GM12874 (cell line): ENCODE results near the gene FARS2.

Source experiments
- TF ChIP-seq, protein P1 (sequence below): IDR thresholded peaks from 2 replicates; pipeline ENCODE4 v1.5.1; 2011; ENCODE audit warnings: low read depth, mild to moderate bottlenecking, control low read depth, low read length, moderate library complexity; ENCODE audit not compliant: insufficient read depth

FARS2 gene

DNA sequence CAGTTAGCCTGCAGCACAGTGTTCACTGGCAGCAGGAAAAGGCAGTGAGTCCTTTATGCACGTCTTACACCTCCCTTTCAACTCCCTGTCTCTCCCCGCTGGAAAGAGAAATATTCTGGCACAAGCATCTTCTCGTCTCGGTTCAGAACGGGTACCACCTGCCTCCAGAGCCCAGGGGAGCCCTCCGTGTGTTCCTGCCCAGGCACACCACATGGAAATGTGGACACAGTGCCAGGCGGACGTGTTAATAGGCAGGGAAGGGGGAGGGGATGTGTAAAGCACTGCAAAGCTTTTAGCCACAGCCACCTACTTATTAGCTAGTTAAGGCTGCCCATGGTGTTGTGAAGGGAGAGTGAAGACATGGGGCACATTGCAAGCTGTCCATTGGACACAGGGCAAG is 219.7 kb downstream of the FARS2 start:
- TF ChIP-seq, protein P1, sequence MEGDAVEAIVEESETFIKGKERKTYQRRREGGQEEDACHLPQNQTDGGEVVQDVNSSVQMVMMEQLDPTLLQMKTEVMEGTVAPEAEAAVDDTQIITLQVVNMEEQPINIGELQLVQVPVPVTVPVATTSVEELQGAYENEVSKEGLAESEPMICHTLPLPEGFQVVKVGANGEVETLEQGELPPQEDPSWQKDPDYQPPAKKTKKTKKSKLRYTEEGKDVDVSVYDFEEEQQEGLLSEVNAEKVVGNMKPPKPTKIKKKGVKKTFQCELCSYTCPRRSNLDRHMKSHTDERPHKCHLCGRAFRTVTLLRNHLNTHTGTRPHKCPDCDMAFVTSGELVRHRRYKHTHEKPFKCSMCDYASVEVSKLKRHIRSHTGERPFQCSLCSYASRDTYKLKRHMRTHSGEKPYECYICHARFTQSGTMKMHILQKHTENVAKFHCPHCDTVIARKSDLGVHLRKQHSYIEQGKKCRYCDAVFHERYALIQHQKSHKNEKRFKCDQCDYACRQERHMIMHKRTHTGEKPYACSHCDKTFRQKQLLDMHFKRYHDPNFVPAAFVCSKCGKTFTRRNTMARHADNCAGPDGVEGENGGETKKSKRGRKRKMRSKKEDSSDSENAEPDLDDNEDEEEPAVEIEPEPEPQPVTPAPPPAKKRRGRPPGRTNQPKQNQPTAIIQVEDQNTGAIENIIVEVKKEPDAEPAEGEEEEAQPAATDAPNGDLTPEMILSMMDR = no peak

DNA sequence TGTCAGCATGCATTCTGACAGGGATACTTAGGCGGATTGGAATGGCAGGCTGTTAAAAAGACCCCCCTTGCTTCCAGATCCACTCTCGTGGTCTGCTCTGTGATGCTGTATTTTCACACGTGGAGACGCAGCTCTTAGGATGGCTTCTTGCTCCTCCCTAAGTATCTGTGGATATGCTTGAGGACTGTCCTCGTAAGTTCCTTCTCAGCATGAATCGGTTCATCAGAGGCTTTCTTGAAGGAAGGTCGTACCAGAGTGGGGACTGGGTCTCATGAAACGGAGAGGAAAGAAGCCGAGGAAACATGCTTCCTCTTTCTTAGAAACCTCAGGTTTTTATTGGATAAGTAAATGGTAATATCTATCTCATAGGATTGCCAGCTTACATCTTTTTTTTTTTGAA is 220.4 kb downstream of the FARS2 start:
- TF ChIP-seq, protein P1 = no peak

DNA sequence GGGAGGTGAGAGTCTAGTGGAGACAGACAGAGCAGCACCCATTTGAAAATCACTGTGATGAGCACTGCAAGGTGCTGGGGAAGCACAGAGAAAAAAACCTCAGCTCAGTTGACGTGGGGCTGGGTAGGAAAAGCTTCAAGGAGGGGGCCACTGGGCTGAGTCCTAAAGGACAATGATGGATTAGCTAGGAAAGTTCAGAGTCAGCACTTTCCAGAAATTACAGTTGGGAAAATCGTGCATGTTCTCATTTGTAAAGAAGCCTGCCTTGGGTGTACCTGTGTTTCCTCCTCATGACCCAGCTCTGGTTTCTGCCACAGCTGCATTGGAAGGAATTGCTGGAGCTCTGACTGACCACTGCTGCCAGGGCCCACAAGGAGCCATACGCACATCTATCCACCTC is 221.3 kb downstream of the FARS2 start:
- TF ChIP-seq, protein P1 = no peak

DNA sequence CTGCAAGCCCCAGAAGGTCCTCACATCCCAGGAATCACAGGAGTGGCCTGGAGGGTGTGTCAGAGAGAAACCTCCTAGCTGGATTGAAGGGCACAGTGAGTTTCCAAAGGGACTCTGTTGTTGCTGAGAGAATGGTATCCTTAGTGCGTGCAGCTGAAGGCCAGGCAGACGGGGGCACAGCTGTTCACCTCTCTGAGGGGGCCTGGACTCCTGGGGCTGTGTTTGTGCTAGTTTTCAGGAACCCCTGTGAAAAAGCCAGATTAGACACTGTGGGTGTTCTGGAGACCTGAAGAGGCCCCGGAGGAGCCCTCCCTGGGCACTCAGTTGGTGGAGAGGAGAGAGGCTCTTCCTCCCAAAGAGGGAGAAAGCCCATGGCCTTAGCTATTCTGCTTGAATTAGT is 223.4 kb downstream of the FARS2 start:
- TF ChIP-seq, protein P1 = no peak

DNA sequence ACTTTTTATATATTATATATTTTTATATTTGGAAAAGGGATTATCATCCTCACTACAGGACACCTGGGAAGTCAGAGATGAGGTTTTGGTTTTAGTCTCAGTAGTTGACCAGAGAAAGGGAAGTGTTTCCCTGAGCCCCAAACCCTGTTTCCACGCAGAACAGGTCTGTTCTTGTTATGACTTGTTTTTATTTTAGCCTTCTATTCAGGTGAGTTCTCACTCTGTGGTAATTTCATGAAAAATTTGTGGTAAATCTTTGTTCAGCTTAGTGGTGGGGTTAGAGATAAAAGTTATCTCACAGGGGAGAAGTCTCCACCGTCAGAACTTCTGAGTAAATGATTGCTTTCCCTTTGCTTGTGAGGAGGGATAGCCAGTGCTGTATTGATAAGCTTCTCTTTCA is 224.9 kb downstream of the FARS2 start:
- TF ChIP-seq, protein P1 = no peak

DNA sequence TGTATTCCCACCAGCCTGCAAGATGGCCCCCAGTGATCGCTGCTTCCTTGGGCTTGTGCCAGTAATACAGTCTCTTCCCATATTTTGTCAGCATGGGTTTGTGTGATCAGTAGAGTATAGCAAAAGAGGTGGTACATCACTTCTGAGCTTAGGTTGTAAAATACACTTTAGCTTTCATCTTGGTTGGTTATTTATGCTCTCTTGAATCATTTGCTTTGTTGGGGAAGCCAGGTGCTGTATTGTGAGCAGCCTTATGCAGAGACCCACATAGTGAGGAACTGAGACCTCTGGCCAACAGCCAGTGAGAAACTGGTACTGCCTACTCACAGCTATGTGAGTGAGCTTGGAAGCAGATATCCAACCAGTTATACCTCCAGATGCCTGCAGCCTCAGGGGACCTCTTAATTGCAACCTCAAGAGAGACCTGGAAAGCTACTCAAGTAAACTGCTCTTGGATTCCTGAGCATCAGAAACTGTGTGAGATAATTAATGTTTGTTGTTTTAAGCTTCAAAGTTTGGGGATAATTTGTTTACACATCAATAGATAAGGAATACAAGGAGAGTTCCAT is 229.3 kb downstream of the FARS2 start:
- TF ChIP-seq, protein P1 = no peak

DNA sequence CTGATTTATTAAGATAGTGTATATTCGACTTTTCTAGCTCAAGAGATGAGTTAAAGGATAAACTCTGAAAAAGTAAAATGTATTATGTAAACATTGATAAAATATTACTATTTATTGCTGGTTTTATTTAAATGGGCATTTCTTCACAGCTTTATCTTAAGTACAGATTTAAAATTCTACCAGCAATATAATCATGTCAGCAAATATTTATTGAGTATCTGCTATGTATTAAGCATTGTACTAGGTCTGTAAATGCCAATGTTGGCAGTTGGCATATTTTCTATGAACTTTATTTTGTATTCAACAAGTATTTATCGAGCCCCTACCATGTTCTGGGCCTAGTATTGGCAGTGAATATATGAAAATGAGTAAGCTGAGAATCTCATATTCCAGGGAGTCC is 231.0 kb downstream of the FARS2 start:
- TF ChIP-seq, protein P1 = no peak
